K562 (cell line): Measurements from ENCODE around the gene SNRPD2. TPM values are rescaled to one million over a fixed set of nuclear protein-coding genes. Genes with fewer than 3 reads are reported as not detected.

Experiments used
- microRNA counts: library from miRNA; unstranded; fragments of <30 nt; microRNA quantifications from one replicate; lab custom pipeline; 2016
- microRNA-seq: library from miRNA; unstranded; fragments of <30 nt; microRNA quantifications from one replicate; pipeline ENCODE4, GENCODE V29; 2018; ENCODE audit warnings: borderline microRNAs expressed
- polyA plus RNA-seq, 8 experiments: library from polyadenylated mRNA; depleted of rRNA in 4 of 8; stranded (reverse) in 5 of 8; unstranded in 3 of 8; fragments of >200 nt; fragmentation: Nextera tagmentation in 2 of 8; fragmentation: Illumina TruSeq in 1 of 8; extraction: Ambion mirVana in 2 of 8; extraction: Trizol in 1 of 8; gene quantifications; 2 replicates each; pipeline versions ENCODE4 v1.2.1 to v1.2.3, GENCODE V29; 2011 to 2014; ENCODE audit warnings: inconsistent platforms in 1 of 8, missing spikeins in 1 of 8
- small RNA-seq: library from RNA; depleted of rRNA; stranded (forward); fragments of <200 nt; gene quantifications from one replicate; pipeline ENCODE3, GENCODE V24; 2014
- total RNA-seq, 7 experiments: library from RNA; depleted of rRNA in 6 of 7; stranded (reverse); fragments of >200 nt in 6 of 7; fragmentation: Illumina TruSeq in 2 of 7; extraction: Trizol in 2 of 7; gene quantifications; 2 replicates each; pipeline versions ENCODE4 v1.2.1 to v1.2.3, GENCODE V29; 2011 to 2021; ENCODE audit warnings: low replicate concordance in 1 of 7

Gene SNRPD2
- total and polyA plus RNA-seq, 9 of the 15 experiments (the other 6 are each of a cell fraction or from before 2014, with no cell fraction given): 728 to 4,411 (median 1,029) TPM

MicroRNAs encoded within 50 kb of the gene (microRNA counts, 767-probe panel; counts per million panel counts)
- microRNA hsa-miR-330-3p (lab: Ali Mortazavi, UCI): 2,073 counts per million, percentile 54 among the panel's probes with 10 or more counts
- microRNA hsa-miR-330-5p (lab: Ali Mortazavi, UCI): 499 counts per million, percentile 9 among the panel's probes with 10 or more counts
- microRNA hsa-miR-642a-5p (lab: Ali Mortazavi, UCI): 3,455 counts per million, percentile 75 among the panel's probes with 10 or more counts
- not detected for microRNA hsa-miR-642b-3p (lab: Ali Mortazavi, UCI)

Small RNAs within 50 kb of the gene (microRNA-seq; reads per million reads assigned to microRNA genes)
- gene MIR330 (155 reads per million, percentile 82 among the genes with 10 or more reads in this experiment), gene MIR642A (not detected), gene MIR642B (not detected)

Small RNAs within 50 kb of the gene (small RNA-seq; reads per million reads assigned to genes)
- gene MIR642A (6.4 reads per million, percentile 94 among the genes with 10 or more reads in this experiment), gene RN7SL836P (0.15 reads per million)

Other genes with a start within 250 kb of the SNRPD2 start
Only the 7 nearest of the 20 such genes appear.
- gene GPR4, start 89.7 kb downstream of the SNRPD2 start, total RNA-seq (2014; rRNA removed): not detected in 2 replicates
- gene GPR4, start 89.7 kb downstream of the SNRPD2 start, total RNA-seq (2014; rRNA removed; fragmentation: Illumina TruSeq; extraction: Trizol): not detected in 2 replicates
- gene GPR4, start 89.7 kb downstream of the SNRPD2 start, total RNA-seq (2015; rRNA removed; fragmentation: Illumina TruSeq; extraction: Trizol): not detected in 2 replicates
- 0.07 and 0.09 TPM in 2 replicates for gene GPR4, start 89.7 kb downstream of the SNRPD2 start, total RNA-seq (2021)
- gene GPR4, start 89.7 kb downstream of the SNRPD2 start, polyA plus RNA-seq (2011; rRNA removed): 0.03 TPM in 1 of 2 replicates, not detected in the other
- gene GPR4, start 89.7 kb downstream of the SNRPD2 start, polyA plus RNA-seq (2014; fragmentation: Illumina TruSeq; extraction: Trizol): 0.04 and 0.12 TPM in 2 replicates
- gene GPR4, start 89.7 kb downstream of the SNRPD2 start, polyA plus RNA-seq (2014; fragmentation: Nextera tagmentation; extraction: Ambion mirVana): not detected
- gene GPR4, start 89.7 kb downstream of the SNRPD2 start, polyA plus RNA-seq (2014; rRNA removed): 0.03 TPM in 1 of 2 replicates, not detected in the other
- 38.8 and 45.0 TPM in 2 replicates for gene EML2, start 52.6 kb downstream of the SNRPD2 start, total RNA-seq (2014; rRNA removed)
- 13.0 and 16.7 TPM in 2 replicates for gene EML2, start 52.6 kb downstream of the SNRPD2 start, total RNA-seq (2014; rRNA removed; fragmentation: Illumina TruSeq; extraction: Trizol)
- 19.6 and 21.6 TPM in 2 replicates for gene EML2, start 52.6 kb downstream of the SNRPD2 start, total RNA-seq (2015; rRNA removed; fragmentation: Illumina TruSeq; extraction: Trizol)
- 56.3 and 69.6 TPM in 2 replicates for gene EML2, start 52.6 kb downstream of the SNRPD2 start, total RNA-seq (2021)
- 24.8 and 42.3 TPM in 2 replicates for gene EML2, start 52.6 kb downstream of the SNRPD2 start, polyA plus RNA-seq (2011; rRNA removed)
- gene EML2, start 52.6 kb downstream of the SNRPD2 start, polyA plus RNA-seq (2014; fragmentation: Illumina TruSeq; extraction: Trizol): 30.7 and 40.9 TPM in 2 replicates
- 1 to 10 TPM; 2.6 to 2.7 TPM for gene EML2, start 52.6 kb downstream of the SNRPD2 start, polyA plus RNA-seq (2014; fragmentation: Nextera tagmentation; extraction: Ambion mirVana)
- gene EML2, start 52.6 kb downstream of the SNRPD2 start, polyA plus RNA-seq (2014; rRNA removed): 50.9 and 53.9 TPM in 2 replicates
- gene GIPR, start 23.7 kb downstream of the SNRPD2 start, total RNA-seq (2014; rRNA removed): 12.7 and 14.9 TPM in 2 replicates
- 13.4 and 13.6 TPM in 2 replicates for gene GIPR, start 23.7 kb downstream of the SNRPD2 start, total RNA-seq (2014; rRNA removed; fragmentation: Illumina TruSeq; extraction: Trizol)
- gene GIPR, start 23.7 kb downstream of the SNRPD2 start, total RNA-seq (2015; rRNA removed; fragmentation: Illumina TruSeq; extraction: Trizol): 19.6 and 19.8 TPM in 2 replicates
- gene GIPR, start 23.7 kb downstream of the SNRPD2 start, total RNA-seq (2021): 21.7 and 24.4 TPM in 2 replicates
- 10.7 and 14.0 TPM in 2 replicates for gene GIPR, start 23.7 kb downstream of the SNRPD2 start, polyA plus RNA-seq (2011; rRNA removed)
- gene GIPR, start 23.7 kb downstream of the SNRPD2 start, polyA plus RNA-seq (2014; fragmentation: Illumina TruSeq; extraction: Trizol): 12.7 and 16.9 TPM in 2 replicates
- 1 to 10 TPM; 2.2 to 2.5 TPM for gene GIPR, start 23.7 kb downstream of the SNRPD2 start, polyA plus RNA-seq (2014; fragmentation: Nextera tagmentation; extraction: Ambion mirVana)
- 26.3 and 26.8 TPM in 2 replicates for gene GIPR, start 23.7 kb downstream of the SNRPD2 start, polyA plus RNA-seq (2014; rRNA removed)
- gene QPCTL, start 713 bp upstream of the SNRPD2 start, total RNA-seq (2014; rRNA removed): 22.3 and 25.1 TPM in 2 replicates
- 7.2 and 9.2 TPM in 2 replicates for gene QPCTL, start 713 bp upstream of the SNRPD2 start, total RNA-seq (2014; rRNA removed; fragmentation: Illumina TruSeq; extraction: Trizol)
- gene QPCTL, start 713 bp upstream of the SNRPD2 start, total RNA-seq (2015; rRNA removed; fragmentation: Illumina TruSeq; extraction: Trizol): 7.4 and 7.5 TPM in 2 replicates
- 29.4 and 31.3 TPM in 2 replicates for gene QPCTL, start 713 bp upstream of the SNRPD2 start, total RNA-seq (2021)
- gene QPCTL, start 713 bp upstream of the SNRPD2 start, polyA plus RNA-seq (2011; rRNA removed): 12.7 and 24.3 TPM in 2 replicates
- gene QPCTL, start 713 bp upstream of the SNRPD2 start, polyA plus RNA-seq (2014; fragmentation: Illumina TruSeq; extraction: Trizol): 14.2 and 17.9 TPM in 2 replicates
- gene QPCTL, start 713 bp upstream of the SNRPD2 start, polyA plus RNA-seq (2014; fragmentation: Nextera tagmentation; extraction: Ambion mirVana): 1 to 10 TPM in 1 of 2 experiments, under 1 TPM in 1; 0.99 to 1.6 TPM
- gene QPCTL, start 713 bp upstream of the SNRPD2 start, polyA plus RNA-seq (2014; rRNA removed): 21.1 and 25.9 TPM in 2 replicates
- gene FBXO46, start 38.9 kb upstream of the SNRPD2 start, total RNA-seq (2014; rRNA removed): 13.2 and 18.5 TPM in 2 replicates
- 5.0 and 5.5 TPM in 2 replicates for gene FBXO46, start 38.9 kb upstream of the SNRPD2 start, total RNA-seq (2014; rRNA removed; fragmentation: Illumina TruSeq; extraction: Trizol)
- gene FBXO46, start 38.9 kb upstream of the SNRPD2 start, total RNA-seq (2015; rRNA removed; fragmentation: Illumina TruSeq; extraction: Trizol): 7.9 and 8.3 TPM in 2 replicates
- gene FBXO46, start 38.9 kb upstream of the SNRPD2 start, total RNA-seq (2021): 32.6 and 36.1 TPM in 2 replicates
- gene FBXO46, start 38.9 kb upstream of the SNRPD2 start, polyA plus RNA-seq (2011; rRNA removed): 5.4 and 6.1 TPM in 2 replicates
- 7.3 and 10.9 TPM in 2 replicates for gene FBXO46, start 38.9 kb upstream of the SNRPD2 start, polyA plus RNA-seq (2014; fragmentation: Illumina TruSeq; extraction: Trizol)
- 1 to 10 TPM; 1.5 to 4.0 TPM for gene FBXO46, start 38.9 kb upstream of the SNRPD2 start, polyA plus RNA-seq (2014; fragmentation: Nextera tagmentation; extraction: Ambion mirVana)
- 11.8 and 15.6 TPM in 2 replicates for gene FBXO46, start 38.9 kb upstream of the SNRPD2 start, polyA plus RNA-seq (2014; rRNA removed)
- gene MEIOSIN, start 41.5 kb upstream of the SNRPD2 start, total RNA-seq (2014; rRNA removed): 1.6 and 2.4 TPM in 2 replicates
- gene MEIOSIN, start 41.5 kb upstream of the SNRPD2 start, total RNA-seq (2014; rRNA removed; fragmentation: Illumina TruSeq; extraction: Trizol): 0.64 and 0.76 TPM in 2 replicates
- 0.51 and 0.64 TPM in 2 replicates for gene MEIOSIN, start 41.5 kb upstream of the SNRPD2 start, total RNA-seq (2015; rRNA removed; fragmentation: Illumina TruSeq; extraction: Trizol)
- 1.5 and 2.0 TPM in 2 replicates for gene MEIOSIN, start 41.5 kb upstream of the SNRPD2 start, total RNA-seq (2021)
- gene MEIOSIN, start 41.5 kb upstream of the SNRPD2 start, polyA plus RNA-seq (2011; rRNA removed): 0.20 and 1.4 TPM in 2 replicates
- gene MEIOSIN, start 41.5 kb upstream of the SNRPD2 start, polyA plus RNA-seq (2014; fragmentation: Illumina TruSeq; extraction: Trizol): 1.8 and 2.2 TPM in 2 replicates
- gene MEIOSIN, start 41.5 kb upstream of the SNRPD2 start, polyA plus RNA-seq (2014; fragmentation: Nextera tagmentation; extraction: Ambion mirVana): under 1 TPM; 0.06 to 0.07 TPM
- gene MEIOSIN, start 41.5 kb upstream of the SNRPD2 start, polyA plus RNA-seq (2014; rRNA removed): 1.2 and 1.6 TPM in 2 replicates
- 7.9 and 9.0 TPM in 2 replicates for gene SIX5, start 77.3 kb upstream of the SNRPD2 start, total RNA-seq (2014; rRNA removed)
- gene SIX5, start 77.3 kb upstream of the SNRPD2 start, total RNA-seq (2014; rRNA removed; fragmentation: Illumina TruSeq; extraction: Trizol): 1.0 and 1.4 TPM in 2 replicates
- 4.2 and 5.0 TPM in 2 replicates for gene SIX5, start 77.3 kb upstream of the SNRPD2 start, total RNA-seq (2015; rRNA removed; fragmentation: Illumina TruSeq; extraction: Trizol)
- gene SIX5, start 77.3 kb upstream of the SNRPD2 start, total RNA-seq (2021): 15.2 and 17.2 TPM in 2 replicates
- 2.5 and 6.1 TPM in 2 replicates for gene SIX5, start 77.3 kb upstream of the SNRPD2 start, polyA plus RNA-seq (2011; rRNA removed)
- gene SIX5, start 77.3 kb upstream of the SNRPD2 start, polyA plus RNA-seq (2014; fragmentation: Illumina TruSeq; extraction: Trizol): 7.4 and 12.5 TPM in 2 replicates
- not detected for gene SIX5, start 77.3 kb upstream of the SNRPD2 start, polyA plus RNA-seq (2014; fragmentation: Nextera tagmentation; extraction: Ambion mirVana)
- gene SIX5, start 77.3 kb upstream of the SNRPD2 start, polyA plus RNA-seq (2014; rRNA removed): 9.7 and 10.2 TPM in 2 replicates